PC-9 (cell line): ENCODE measurements around the gene SMAD6. TPM values are rescaled to one million over a fixed set of nuclear protein-coding genes. Genes with fewer than 3 reads are reported as not detected.
A peak's percentile ranks its signal among the peaks of the same experiment; 100 is the strongest.

Experiments
- BruUV-seq: library from RNA; stranded (reverse); fragments of 400-500 nt; replicated peaks from 2 replicates; lab custom pipeline; 2021; lab: Mats Ljungman, UMichigan
- CTCF ChIA-PET: fragments of 300-600 bp; sonication (Branson Sonifier 250); formaldehyde crosslinking; loops from one replicate; lab custom pipeline; 2022; ENCODE audit warnings: antibody characterized with exemption; lab: Charles Lee
- POLR2A ChIA-PET: fragments of 300-600 bp; sonication (Branson Sonifier 250); formaldehyde crosslinking; loops from one replicate; lab custom pipeline; 2022; ENCODE audit warnings: antibody characterized with exemption; ENCODE audit not compliant: unreplicated experiment; lab: Charles Lee
- DNase-seq, 2 experiments: peaks; one replicate each; pipeline versions ENCODE4 v3.0.0 to v3.0.0-alpha.2; 2015 to 2022; ENCODE audit warnings: mixed read lengths in 1 of 2
- H2AFZ ChIP-seq: fragments of 200-600 bp; sonication (generic); 2 replicates; pipeline ENCODE4 v1.8.1; 2017; ENCODE audit warnings: antibody characterized with exemption
- H3F3A ChIP-seq: fragments of 200-600 bp; sonication (generic); 2 replicates; pipeline ENCODE4 v1.8.1; 2017; ENCODE audit warnings: antibody characterized with exemption, mild to moderate bottlenecking, low read depth; ENCODE audit not compliant: insufficient read depth
- H3K27ac ChIP-seq: fragments of 200-600 bp; sonication (generic); 2 replicates; pipeline ENCODE4 v1.6.1; 2016; ENCODE audit warnings: mixed run types
- H3K27me3 ChIP-seq: fragments of 200-600 bp; sonication (generic); 2 replicates; pipeline ENCODE4 v1.6.1; 2016; ENCODE audit warnings: low read depth, mixed run types; ENCODE audit not compliant: insufficient read depth
- H3K36me3 ChIP-seq: fragments of 200-600 bp; sonication (generic); 2 replicates; pipeline ENCODE4 v1.6.1; 2016; ENCODE audit warnings: low read depth, mixed run types
- H3K4me1 ChIP-seq: fragments of 200-600 bp; sonication (generic); replicated peaks from 2 replicates; pipeline ENCODE4 v1.6.1; 2016; ENCODE audit warnings: mixed run types; ENCODE audit not compliant: insufficient read depth
- H3K4me2 ChIP-seq: fragments of 200-600 bp; sonication (generic); 2 replicates; pipeline ENCODE4 v1.6.1; 2017; ENCODE audit warnings: mixed run types
- H3K4me3 ChIP-seq: fragments of 200-600 bp; sonication (generic); 2 replicates; pipeline ENCODE4 v1.6.1; 2016; ENCODE audit warnings: mixed run types
- H3K79me2 ChIP-seq: fragments of 200-600 bp; sonication (generic); 2 replicates; pipeline ENCODE4 v1.6.1; 2017; ENCODE audit warnings: low read depth, mixed run types
- H3K9me2 ChIP-seq: fragments of 200-600 bp; sonication (generic); 2 replicates; pipeline ENCODE4 v1.8.1; 2017; ENCODE audit warnings: mild to moderate bottlenecking; ENCODE audit not compliant: insufficient read depth
- H3K9me3 ChIP-seq: fragments of 200-600 bp; sonication (generic); 2 replicates; pipeline ENCODE4 v1.8.1; 2016; ENCODE audit warnings: low read depth; ENCODE audit not compliant: insufficient read depth
- H4K20me1 ChIP-seq: fragments of 200-600 bp; sonication (generic); 2 replicates; pipeline ENCODE4 v1.8.1; 2017; ENCODE audit not compliant: insufficient read depth
- EZH2 ChIP-seq: fragments of 200-600 bp; sonication (generic); IDR thresholded peaks from 2 replicates; pipeline ENCODE4 v1.8.0; 2017; ENCODE audit warnings: antibody characterized with exemption, low read depth
- intact Hi-C: fragments of 100-400 bp; cut with micrococcal nuclease; formaldehyde crosslinking; loops from one replicate; pipeline ENCODE4 v1.10.0; 2022; ENCODE audit not compliant: unreplicated experiment
- total RNA-seq: library from RNA; stranded (reverse); gene quantifications from 2 replicates; pipeline ENCODE4 v1.2.3, GENCODE V29; 2021
- TF ChIP-seq, protein P1 (sequence below): fragments of 200-600 bp; sonication (generic); conservative IDR thresholded peaks from 2 replicates; pipeline ENCODE4 v1.6.1; 2017; ENCODE audit warnings: mixed run types, antibody characterized with exemption, mild to moderate bottlenecking, moderate library complexity

SMAD6 gene
- total RNA-seq, 1 experiment from 2014 or later: 7.1 TPM

- no TSS peak for BruUV-seq
- H3F3A ChIP-seq: peaks cover 30% of the 10 kb centered on the region; the same call in 1 of the 2 replicates
- H4K20me1 ChIP-seq: no peaks in the 10 kb centered on the region
- DNase-seq: peak; percentile 73 to 88
- intact Hi-C loops: loop anchor here (1.0 kb wide), 1 partner anchor 21 kb away; no protein-coding TSS in a partner anchor
- H3K9me3 ChIP-seq: no peaks in the 10 kb centered on the region
- no peak overlapping the region for H3K4me3 ChIP-seq
- H2AFZ ChIP-seq: peak overlapping the region; percentile 50; the same call in 1 of the 2 replicates
- POLR2A ChIA-PET: interaction anchor here (0.7 to 1.0 kb wide), 2 partner anchors 10 to 12 kb away, joined by 4 read pairs; no protein-coding TSS in a partner anchor
- no peaks in the 10 kb centered on the region for H3K79me2 ChIP-seq
- H3K27me3 ChIP-seq: no peaks in the 10 kb centered on the region
- H3K27ac ChIP-seq: peak overlapping the region; percentile 77
- CTCF ChIA-PET: interaction anchor here (1.2 kb wide), 1 partner anchor 21 kb away, joined by 5 read pairs; no protein-coding TSS in a partner anchor
- H3K36me3 ChIP-seq: no peaks in the 10 kb centered on the region
- H3K9me2 ChIP-seq: no peaks in the 10 kb centered on the region
- H3K4me2 ChIP-seq: peak overlapping the region; percentile 59
- TF ChIP-seq EZH2: no peak
- TF ChIP-seq, protein P1, sequence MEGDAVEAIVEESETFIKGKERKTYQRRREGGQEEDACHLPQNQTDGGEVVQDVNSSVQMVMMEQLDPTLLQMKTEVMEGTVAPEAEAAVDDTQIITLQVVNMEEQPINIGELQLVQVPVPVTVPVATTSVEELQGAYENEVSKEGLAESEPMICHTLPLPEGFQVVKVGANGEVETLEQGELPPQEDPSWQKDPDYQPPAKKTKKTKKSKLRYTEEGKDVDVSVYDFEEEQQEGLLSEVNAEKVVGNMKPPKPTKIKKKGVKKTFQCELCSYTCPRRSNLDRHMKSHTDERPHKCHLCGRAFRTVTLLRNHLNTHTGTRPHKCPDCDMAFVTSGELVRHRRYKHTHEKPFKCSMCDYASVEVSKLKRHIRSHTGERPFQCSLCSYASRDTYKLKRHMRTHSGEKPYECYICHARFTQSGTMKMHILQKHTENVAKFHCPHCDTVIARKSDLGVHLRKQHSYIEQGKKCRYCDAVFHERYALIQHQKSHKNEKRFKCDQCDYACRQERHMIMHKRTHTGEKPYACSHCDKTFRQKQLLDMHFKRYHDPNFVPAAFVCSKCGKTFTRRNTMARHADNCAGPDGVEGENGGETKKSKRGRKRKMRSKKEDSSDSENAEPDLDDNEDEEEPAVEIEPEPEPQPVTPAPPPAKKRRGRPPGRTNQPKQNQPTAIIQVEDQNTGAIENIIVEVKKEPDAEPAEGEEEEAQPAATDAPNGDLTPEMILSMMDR: no peak
- H3K4me1 ChIP-seq: peaks cover 61% of the 10 kb centered on the region
Measured at GRCh38 chr15:66830358-66830757, 128.3 kb downstream of the SMAD6 start.

- DNase-seq: no peak
- H4K20me1 ChIP-seq: no peaks in the 10 kb centered on the region
- H2AFZ ChIP-seq: peak overlapping the region; percentile 50; the same call in 1 of the 2 replicates
- CTCF ChIA-PET: interaction anchor here (1.2 kb wide), 1 partner anchor 20 kb away, joined by 5 read pairs; no protein-coding TSS in a partner anchor
- H3K79me2 ChIP-seq: no peaks in the 10 kb centered on the region
- no peaks in the 10 kb centered on the region for H3K36me3 ChIP-seq
- no peak for TF ChIP-seq EZH2
- TF ChIP-seq, protein P1: no peak
- H3F3A ChIP-seq: peaks cover 30% of the 10 kb centered on the region; the same call in 1 of the 2 replicates
- peak overlapping the region; percentile 77 for H3K27ac ChIP-seq
- H3K4me2 ChIP-seq: peak overlapping the region; percentile 59
- no peaks in the 10 kb centered on the region for H3K27me3 ChIP-seq
- H3K4me3 ChIP-seq: no peak overlapping the region
- peaks cover 64% of the 10 kb centered on the region for H3K4me1 ChIP-seq
- no peaks in the 10 kb centered on the region for H3K9me2 ChIP-seq
- no peaks in the 10 kb centered on the region for H3K9me3 ChIP-seq
- POLR2A ChIA-PET: interaction anchor here (0.7 to 1.0 kb wide), 2 partner anchors 10 to 12 kb away, joined by 4 read pairs; no protein-coding TSS in a partner anchor
- intact Hi-C loops: loop anchor here (1.0 kb wide), 1 partner anchor 20 kb away; no protein-coding TSS in a partner anchor
- BruUV-seq: no TSS peak
Measured at GRCh38 chr15:66830823-66831222, 128.8 kb downstream of the SMAD6 start.

- intact Hi-C loops: no loop called here
- no peak overlapping the region for H3K4me3 ChIP-seq
- H4K20me1 ChIP-seq: no peaks in the 10 kb centered on the region
- H3K9me2 ChIP-seq: no peaks in the 10 kb centered on the region
- peaks cover 32% of the 10 kb centered on the region; the same call in 1 of the 2 replicates for H3F3A ChIP-seq
- no peaks in the 10 kb centered on the region for H3K79me2 ChIP-seq
- no peaks in the 10 kb centered on the region for H3K9me3 ChIP-seq
- no peak overlapping the region for H3K4me2 ChIP-seq
- no peak for DNase-seq
- H3K36me3 ChIP-seq: no peaks in the 10 kb centered on the region
- CTCF ChIA-PET: no interaction called here
- no peaks in the 10 kb centered on the region for H3K27me3 ChIP-seq
- H2AFZ ChIP-seq: no peak overlapping the region
- peak overlapping the region; percentile 77 for H3K27ac ChIP-seq
- no TSS peak for BruUV-seq
- POLR2A ChIA-PET: interaction anchor here (0.7 kb wide), 1 partner anchor 9 kb away, joined by 4 read pairs; no protein-coding TSS in a partner anchor
- peaks cover 69% of the 10 kb centered on the region for H3K4me1 ChIP-seq
- TF ChIP-seq, protein P1: no peak
- no peak for TF ChIP-seq EZH2
Measured at GRCh38 chr15:66831289-66831688, 129.3 kb downstream of the SMAD6 start.
